Stomach smooth muscle (tissue), 2 donors: ENCODE results near the gene CRACDL.

ENCODE experiments used
- H3K27ac ChIP-seq: one replicate; pipeline ENCODE4 v1.7.0; 2013; ENCODE audit warnings: mild to moderate bottlenecking, low read length, inconsistent platforms
- H3K27me3 ChIP-seq, 2 donors: one replicate each; pipeline ENCODE4 v1.7.0; 2013; ENCODE audit warnings: low read length in 2 of 2; ENCODE audit not compliant: insufficient read depth in 2 of 2, control insufficient read depth in 1 of 2
- H3K36me3 ChIP-seq, 2 donors: one replicate each; pipeline ENCODE4 v1.7.0; 2013; ENCODE audit warnings: low read length in 2 of 2; ENCODE audit not compliant: control insufficient read depth in 2 of 2, insufficient read depth in 2 of 2
- H3K4me1 ChIP-seq: one replicate; pipeline ENCODE4 v1.7.0; 2013; ENCODE audit warnings: low read length; ENCODE audit not compliant: control insufficient read depth, insufficient read depth
- H3K4me3 ChIP-seq, 2 donors: one replicate each; pipeline ENCODE4 v1.7.0; 2013; ENCODE audit warnings: low read length in 2 of 2
- H3K9ac ChIP-seq, 2 donors: one replicate each; pipeline ENCODE4 v1.7.0; 2013; ENCODE audit warnings: low read length in 2 of 2, mild to moderate bottlenecking in 1 of 2
- H3K9me3 ChIP-seq, 2 donors: one replicate each; pipeline ENCODE4 v1.7.0; 2013; ENCODE audit warnings: low read length in 2 of 2; ENCODE audit not compliant: control insufficient read depth in 2 of 2
- donor health status: healthy.
- donor health status: Pancreatic carcinoma.

Gene CRACDL

GRCh38 chr2:98849113-98849512, 86.9 kb downstream of the CRACDL start:
- Histone ChIP-seq H3K27ac (no peak overlapping the region), H3K27me3 (peaks cover 0 to 2% of the 10 kb centered on the region in 2 donors), H3K4me1 (no peaks in the 10 kb centered on the region), H3K36me3 (no peaks in the 10 kb centered on the region), H3K4me3 (no peak overlapping the region), H3K9ac (no peak overlapping the region), H3K9me3 (no peaks in the 10 kb centered on the region)

- Histone ChIP-seq H3K4me1 (no peaks in the 10 kb centered on the region), H3K9me3 (no peaks in the 10 kb centered on the region), H3K27me3 (peaks cover 0 to 2% of the 10 kb centered on the region in 2 donors), H3K36me3 (no peaks in the 10 kb centered on the region), H3K4me3 (no peak overlapping the region), H3K9ac (no peak overlapping the region), H3K27ac (no peak overlapping the region)
Observed at GRCh38 chr2:98847853-98848252, 88.2 kb downstream of the CRACDL start.

GRCh38 chr2:98846041-98846440, 90.0 kb downstream of the CRACDL start:
- Histone ChIP-seq H3K4me3 (no peak overlapping the region), H3K4me1 (no peaks in the 10 kb centered on the region), H3K36me3 (no peaks in the 10 kb centered on the region), H3K9me3 (no peaks in the 10 kb centered on the region), H3K27ac (no peak overlapping the region), H3K9ac (no peak overlapping the region), H3K27me3 (peaks cover 0 to 2% of the 10 kb centered on the region in 2 donors)

GRCh38 chr2:98842136-98842535, 93.9 kb downstream of the CRACDL start:
- Histone ChIP-seq H3K27ac (no peak overlapping the region), H3K9me3 (no peaks in the 10 kb centered on the region), H3K4me1 (no peaks in the 10 kb centered on the region), H3K27me3 (no peaks in the 10 kb centered on the region), H3K4me3 (no peak overlapping the region), H3K36me3 (no peaks in the 10 kb centered on the region), H3K9ac (no peak overlapping the region)

- no peak overlapping the region for H3K4me3 ChIP-seq
- no peaks in the 10 kb centered on the region for H3K36me3 ChIP-seq
- H3K9ac ChIP-seq: no peak overlapping the region
- no peaks in the 10 kb centered on the region for H3K9me3 ChIP-seq
- no peak overlapping the region for H3K27ac ChIP-seq
- no peaks in the 10 kb centered on the region for H3K27me3 ChIP-seq
- no peaks in the 10 kb centered on the region for H3K4me1 ChIP-seq
Observed at GRCh38 chr2:98839292-98839691, 96.7 kb downstream of the CRACDL start.

- no peak overlapping the region for H3K9ac ChIP-seq
- H3K4me1 ChIP-seq: no peaks in the 10 kb centered on the region
- no peaks in the 10 kb centered on the region for H3K9me3 ChIP-seq
- no peak overlapping the region for H3K4me3 ChIP-seq
- H3K36me3 ChIP-seq: no peaks in the 10 kb centered on the region
- no peaks in the 10 kb centered on the region for H3K27me3 ChIP-seq
- no peak overlapping the region for H3K27ac ChIP-seq
Observed at GRCh38 chr2:98835831-98836385, 100.1 kb downstream of the CRACDL start.

GRCh38 chr2:98833917-98834263, 102.1 kb downstream of the CRACDL start:
- H3K9me3 ChIP-seq: no peaks in the 10 kb centered on the region
- H3K4me3 ChIP-seq: no peak overlapping the region
- no peaks in the 10 kb centered on the region for H3K27me3 ChIP-seq
- no peak overlapping the region for H3K27ac ChIP-seq
- H3K4me1 ChIP-seq: no peaks in the 10 kb centered on the region
- no peak overlapping the region for H3K9ac ChIP-seq
- no peaks in the 10 kb centered on the region for H3K36me3 ChIP-seq

- no peaks in the 10 kb centered on the region for H3K9me3 ChIP-seq
- no peaks in the 10 kb centered on the region for H3K27me3 ChIP-seq
- no peak overlapping the region for H3K9ac ChIP-seq
- no peak overlapping the region for H3K4me3 ChIP-seq
- no peak overlapping the region for H3K27ac ChIP-seq
- H3K36me3 ChIP-seq: no peaks in the 10 kb centered on the region
- H3K4me1 ChIP-seq: no peaks in the 10 kb centered on the region
Observed at GRCh38 chr2:98833172-98833916, 102.7 kb downstream of the CRACDL start.

- Histone ChIP-seq H3K4me3 (no peak overlapping the region), H3K4me1 (no peaks in the 10 kb centered on the region), H3K9ac (no peak overlapping the region), H3K27ac (no peak overlapping the region), H3K27me3 (no peaks in the 10 kb centered on the region), H3K36me3 (no peaks in the 10 kb centered on the region), H3K9me3 (no peaks in the 10 kb centered on the region)
Observed at GRCh38 chr2:98832172-98832571, 103.9 kb downstream of the CRACDL start.

- H3K4me1 ChIP-seq: no peaks in the 10 kb centered on the region
- no peaks in the 10 kb centered on the region for H3K27me3 ChIP-seq
- no peak overlapping the region for H3K27ac ChIP-seq
- no peak overlapping the region for H3K4me3 ChIP-seq
- no peak overlapping the region for H3K9ac ChIP-seq
- H3K9me3 ChIP-seq: no peaks in the 10 kb centered on the region
- no peaks in the 10 kb centered on the region for H3K36me3 ChIP-seq
Observed at GRCh38 chr2:98830571-98831145, 105.4 kb downstream of the CRACDL start.
